Breast epithelium (tissue), 3 donors: ENCODE measurements around the gene DPYSL3.

ENCODE experiments used
- CTCF ChIP-seq, 3 donors: fragments of 450-650 bp; IDR thresholded peaks; one replicate each; pipeline ENCODE4 v1.5.1; 2016 to 2017; ENCODE audit warnings: antibody characterized with exemption in 3 of 3, mild to moderate bottlenecking in 3 of 3, moderate library complexity in 3 of 3
- POLR2A ChIP-seq: fragments of 450-650 bp; IDR thresholded peaks from one replicate; pipeline ENCODE4 v1.6.1; 2016; ENCODE audit warnings: antibody characterized with exemption, mild to moderate bottlenecking, moderate library complexity

GRCh38 chr5:147558826-147559225 is 49.0 kb upstream of the DPYSL3 start:
- TF ChIP-seq CTCF (IDR thresholded peaks at IDR 0.05) (peak in 2 of 3 donors; percentile 38 to 52), POLR2A (no peak)
